IMR-90 (cell line): ENCODE data around the gene SPATA31E1. TPM values are rescaled to one million over a fixed set of nuclear protein-coding genes. Genes with fewer than 3 reads are reported as not detected.

Source experiments
- ATAC-seq: fragments of 200-7000 bp; cut with Tn5 transposase; 2 replicates; pipeline ENCODE4 v1.9.1; 2020; ENCODE audit warnings: low read depth, mild to moderate bottlenecking, moderate library complexity
- BruUV-seq: library from RNA; stranded (reverse); fragments of 400-500 nt; replicated peaks from 2 replicates; lab custom pipeline; 2021; lab: Mats Ljungman, UMichigan
- CTCF ChIA-PET: fragments of 300-600 bp; formaldehyde crosslinking; extraction: SDS; loops from one replicate; lab custom pipeline; 2021; ENCODE audit warnings: antibody characterized with exemption; lab: Yijun Ruan, JAX
- POLR2A ChIA-PET: fragments of 300-600 bp; sonication (Branson Sonifier 250); formaldehyde crosslinking; loops from one replicate; lab custom pipeline; 2022; ENCODE audit warnings: antibody characterized with exemption; ENCODE audit not compliant: unreplicated experiment; lab: Charles Lee
- DNase-seq: peaks from one replicate; pipeline ENCODE4 v3.0.0; 2013
- H2AFZ ChIP-seq: replicated peaks from 2 replicates; pipeline ENCODE3; 2013; ENCODE audit warnings: low read length, mild to moderate bottlenecking; ENCODE audit not compliant: poor library complexity
- H2AK5ac ChIP-seq: 2 replicates; pipeline ENCODE4 v1.6.1; 2013; ENCODE audit warnings: low read depth, low read length, inconsistent platforms
- H2AK9ac ChIP-seq: replicated peaks from 2 replicates; pipeline ENCODE3; 2013; ENCODE audit warnings: mild to moderate bottlenecking, low read depth, low read length, moderate library complexity; ENCODE audit not compliant: poor library complexity
- H2BK120ac ChIP-seq: 2 replicates; pipeline ENCODE4 v1.6.1; 2013; ENCODE audit warnings: low read depth, low read length, inconsistent platforms
- H2BK15ac ChIP-seq: 3 replicates; pipeline ENCODE4 v1.6.1; 2013; ENCODE audit warnings: low read depth, low read length, inconsistent platforms
- H2BK20ac ChIP-seq: 2 replicates; pipeline ENCODE4 v1.6.1; 2013; ENCODE audit warnings: low read depth, mild to moderate bottlenecking, inconsistent platforms, low read length, moderate library complexity
- H2BK5ac ChIP-seq: 2 replicates; pipeline ENCODE4 v1.6.1; 2013; ENCODE audit warnings: mild to moderate bottlenecking, low read depth, low read length, inconsistent platforms; ENCODE audit not compliant: poor library complexity, severe bottlenecking
- H3K14ac ChIP-seq: replicated peaks from 2 replicates; pipeline ENCODE4 v1.6.1; 2013; ENCODE audit warnings: low read depth, low read length, inconsistent platforms
- H3K18ac ChIP-seq: 2 replicates; pipeline ENCODE4 v1.6.1; 2013; ENCODE audit warnings: low read depth, low read length, control low read depth
- H3K23ac ChIP-seq: 2 replicates; pipeline ENCODE4 v1.6.1; 2013; ENCODE audit warnings: low read depth, low read length, inconsistent platforms
- H3K27ac ChIP-seq: 2 replicates; pipeline ENCODE4 v1.5.1; 2013; ENCODE audit warnings: mild to moderate bottlenecking, control low read depth, low read length; ENCODE audit not compliant: insufficient read depth
- H3K27me3 ChIP-seq: 2 replicates; pipeline ENCODE4 v1.6.1; 2013; ENCODE audit warnings: low read length; ENCODE audit not compliant: control insufficient read depth, insufficient read depth
- H3K36me3 ChIP-seq: 2 replicates; pipeline ENCODE4 v1.6.1; 2013; ENCODE audit warnings: low read length, mixed read lengths; ENCODE audit not compliant: control insufficient read depth, insufficient read depth
- H3K4ac ChIP-seq: 2 replicates; pipeline ENCODE4 v1.6.1; 2013; ENCODE audit warnings: low read depth, low read length, inconsistent platforms
- H3K4me1 ChIP-seq: 2 replicates; pipeline ENCODE4 v1.6.1; 2013; ENCODE audit warnings: low read length, mixed read lengths; ENCODE audit not compliant: control insufficient read depth, insufficient read depth
- H3K4me2 ChIP-seq: 2 replicates; pipeline ENCODE4 v1.6.1; 2013; ENCODE audit warnings: low read depth, mild to moderate bottlenecking, control low read depth, low read length, moderate library complexity
- H3K4me3 ChIP-seq: 2 replicates; pipeline ENCODE4 v1.5.1; 2013; ENCODE audit warnings: low read depth, mild to moderate bottlenecking, control low read depth, low read length, moderate library complexity; ENCODE audit not compliant: insufficient read depth
- H3K56ac ChIP-seq: 2 replicates; pipeline ENCODE4 v1.6.1; 2013; ENCODE audit warnings: low read length, inconsistent platforms; ENCODE audit not compliant: insufficient read depth; ENCODE audit errors: extremely low read depth
- H3K79me1 ChIP-seq, 2 experiments: 2 replicates each; pipeline ENCODE4 v1.6.1; 2013; ENCODE audit warnings: low read length in 2 of 2, inconsistent platforms in 1 of 2, low read depth in 1 of 2
- H3K9ac ChIP-seq: 2 replicates; pipeline ENCODE4 v1.6.1; 2013; ENCODE audit warnings: low read depth, low read length, control low read depth
- H3K9me1 ChIP-seq: 2 replicates; pipeline ENCODE4 v1.6.1; 2013; ENCODE audit warnings: low read length, inconsistent platforms; ENCODE audit not compliant: insufficient read depth
- H3K9me3 ChIP-seq: 2 replicates; pipeline ENCODE4 v1.6.1; 2013; ENCODE audit warnings: low read length; ENCODE audit not compliant: control insufficient read depth, insufficient read depth
- H4K20me1 ChIP-seq: 2 replicates; pipeline ENCODE4 v1.6.1; 2013; ENCODE audit warnings: low read length, inconsistent platforms; ENCODE audit not compliant: insufficient read depth
- H4K5ac ChIP-seq: 2 replicates; pipeline ENCODE4 v1.6.1; 2013; ENCODE audit warnings: mild to moderate bottlenecking, low read depth, low read length, control low read depth
- H4K8ac ChIP-seq, 2 experiments: 2 replicates each; pipeline ENCODE4 v1.6.1; 2013; ENCODE audit warnings: low read depth in 2 of 2, low read length in 2 of 2, control low read depth in 1 of 2, inconsistent platforms in 1 of 2
- H4K91ac ChIP-seq: 2 replicates; pipeline ENCODE4 v1.6.1; 2013; ENCODE audit warnings: low read depth, low read length, inconsistent platforms; ENCODE audit not compliant: insufficient read depth
- BHLHE40 ChIP-seq: fragments of 150-350 bp; IDR thresholded peaks from 2 replicates; pipeline ENCODE4 v1.6.1; 2016; ENCODE audit warnings: mild to moderate bottlenecking, low read depth, low read length
- CEBPB ChIP-seq: IDR thresholded peaks from 2 replicates; pipeline ENCODE4 v1.6.1; 2012; ENCODE audit warnings: low read depth, low read length, improper control_type of control experiment
- CTCF ChIP-seq: conservative IDR thresholded peaks from 2 replicates; pipeline ENCODE4 v1.5.1; 2012; ENCODE audit warnings: mild to moderate bottlenecking, low read depth, low read length, improper control_type of control experiment
- FOS ChIP-seq: fragments of 150-350 bp; IDR thresholded peaks from 2 replicates; pipeline ENCODE4 v1.6.1; 2016; ENCODE audit warnings: low read depth, low read length
- MAFK ChIP-seq: IDR thresholded peaks from 2 replicates; pipeline ENCODE4 v1.6.1; 2012; ENCODE audit warnings: low read depth, low read length, improper control_type of control experiment
- MAZ ChIP-seq: IDR thresholded peaks from 2 replicates; pipeline ENCODE4 v1.6.1; 2012; ENCODE audit warnings: low read depth, mild to moderate bottlenecking, low read length, improper control_type of control experiment, moderate library complexity, borderline replicate concordance
- MXI1 ChIP-seq: IDR thresholded peaks from 2 replicates; pipeline ENCODE4 v1.6.1; 2012; ENCODE audit warnings: low read depth, mild to moderate bottlenecking, low read length, moderate library complexity, borderline replicate concordance
- NFE2L2 ChIP-seq: fragments of 150-350 bp; IDR thresholded peaks from 2 replicates; pipeline ENCODE4 v1.6.1; 2016; ENCODE audit warnings: low read depth, mild to moderate bottlenecking, low read length
- RCOR1 ChIP-seq: IDR thresholded peaks from 2 replicates; pipeline ENCODE4 v1.6.1; 2012; ENCODE audit warnings: mild to moderate bottlenecking, low read length, improper control_type of control experiment; ENCODE audit not compliant: insufficient replicate concordance
- SMC3 ChIP-seq: fragments of 150-350 bp; IDR thresholded peaks from 2 replicates; pipeline ENCODE4 v1.6.1; 2016; ENCODE audit warnings: low read depth, mild to moderate bottlenecking, antibody characterized with exemption, low read length, moderate library complexity
- WGBS, 2 experiments: methylation state at CpG; one replicate each; pipeline versions ENCODE4 v1.1.5 to v1.1.7; 2013; ENCODE audit warnings: missing lambda C conversion rate in 2 of 2; ENCODE audit not compliant: insufficient read length in 1 of 2; ENCODE audit errors: extremely low coverage in 2 of 2; 5-methylcytosine and 5-hydroxymethylcytosine counted together
- dilution Hi-C: fragments of 300-500 bp; cut with HindIII; formaldehyde crosslinking; loops from one replicate; pipeline ENCODE4 v1.14.3; 2018; ENCODE audit warnings: low sequenced_read_pairs; ENCODE audit not compliant: unreplicated experiment
- in situ Hi-C: fragments of 300-500 bp; cut with MboI; formaldehyde crosslinking; loops from 3 replicates; pipeline ENCODE4 v1.14.3; 2019; ENCODE audit warnings: low sequenced_read_pairs, inconsistent platforms, mixed read lengths
- intact Hi-C: fragments of 100-400 bp; cut with micrococcal nuclease; formaldehyde crosslinking; loops from 2 replicates; pipeline ENCODE4 v1.10.0; 2022
- polyA plus RNA-seq, 3 experiments: library from polyadenylated mRNA; depleted of rRNA; stranded (reverse); fragments of >200 nt; gene quantifications; 2 replicates each; pipeline ENCODE4 v1.2.3, GENCODE V29; 2012; ENCODE audit warnings: low replicate concordance in 1 of 3
- total RNA-seq: library from RNA; depleted of rRNA; stranded (reverse); fragments of >200 nt; gene quantifications from 2 replicates; pipeline ENCODE4 v1.2.3, GENCODE V29; 2012

Gene SPATA31E1
- total and polyA plus RNA-seq, 2 of the 4 experiments (the other 2 are of a cell fraction) = 0.03 TPM; not detected in 1

DNA sequence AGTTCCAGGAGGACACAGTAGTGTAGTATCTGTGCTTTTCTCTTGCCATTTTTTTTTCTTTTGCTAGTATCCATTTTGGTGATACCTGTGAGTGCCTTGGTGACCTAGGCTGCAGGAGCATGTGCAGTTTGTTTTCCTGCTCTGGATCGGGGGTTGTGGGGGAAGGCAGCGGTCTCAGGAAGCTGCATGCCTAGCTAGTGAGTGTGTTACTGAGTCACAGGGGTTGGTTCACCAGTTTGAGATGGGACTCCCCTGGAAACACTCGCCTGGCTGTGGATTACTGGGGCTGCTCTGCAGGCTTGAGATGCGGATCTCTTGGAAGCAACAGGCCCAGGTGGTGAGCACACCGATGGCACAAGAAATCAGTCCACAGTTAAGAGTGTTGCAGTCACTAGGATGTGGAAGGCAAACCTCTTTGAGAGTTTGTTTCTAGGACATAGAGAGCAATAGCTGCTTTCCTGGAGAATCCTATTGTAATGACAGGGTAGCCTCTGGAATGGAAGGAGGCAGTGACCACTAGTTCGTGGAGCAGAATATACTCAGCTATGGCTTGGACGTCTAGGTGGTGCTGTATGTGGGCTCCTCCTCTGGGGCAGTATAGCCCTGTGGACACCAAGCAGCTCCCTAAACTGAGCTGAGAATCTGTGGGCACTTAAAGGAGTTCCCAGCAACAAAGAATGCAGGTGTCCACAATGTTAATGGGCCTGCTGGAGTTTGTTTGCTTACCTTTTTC lies 20.0 kb upstream of the SPATA31E1 start:
- intact Hi-C loops (no loop called here), in situ Hi-C loops (no loop called here), dilution Hi-C loops (no loop called here)
- H3K4me2 ChIP-seq = peak overlapping the region; percentile 60
- H2BK120ac ChIP-seq = peak overlapping the region; percentile 83
- peak overlapping the region; percentile 60 for H4K91ac ChIP-seq
- no peaks in the 10 kb centered on the region for H3K27me3 ChIP-seq
- peak overlapping the region; percentile 12; the same call in 1 of the 2 replicates for H4K5ac ChIP-seq
- H2BK5ac ChIP-seq = peak overlapping the region; percentile 71
- 20% methylated on average over 2 of the region's 7 CpGs; no CpG with 5 or more reads in 1 of the 2 experiments for WGBS, 2 experiments
- H2BK15ac ChIP-seq = peak overlapping the region; percentile 46; the same call in 2 of the 3 replicates
- peaks cover 16% of the 10 kb centered on the region for H3K9me1 ChIP-seq
- POLR2A ChIA-PET = no interaction called here
- H3K4me1 ChIP-seq = peaks cover 19% of the 10 kb centered on the region
- peak overlapping the region; percentile 78 for H2AFZ ChIP-seq
- no peaks in the 10 kb centered on the region for H3K36me3 ChIP-seq
- ATAC-seq (peak; percentile 95), DNase-seq (peak; percentile 88)
- H3K4ac ChIP-seq = peak overlapping the region; percentile 85
- peak overlapping the region; percentile 1; the same call in 1 of the 2 replicates for H3K27ac ChIP-seq
- H2AK9ac ChIP-seq = peak overlapping the region; percentile 77
- H3K18ac ChIP-seq = peak overlapping the region; percentile 6; the same call in 1 of the 2 replicates
- H4K8ac ChIP-seq = peak overlapping the region; percentile 2 to 79; a peak in 2 of 4 replicates
- no peaks in the 10 kb centered on the region for H4K20me1 ChIP-seq
- TF ChIP-seq NFE2L2 (no peak), RCOR1 (no peak), CEBPB (peak; percentile 29; the same call in 1 of the 2 replicates), MAFK (no peak), MXI1 (no peak), FOS (peak; percentile 65), SMC3 (no peak), MAZ (0 out of 2 replicates have a peak, but pooled peaks have one; percentile 35), CTCF (no peak), BHLHE40 (no peak)
- H3K4me3 ChIP-seq = no peak overlapping the region
- H2BK20ac ChIP-seq = peak overlapping the region; percentile 16
- no peak overlapping the region for H3K9ac ChIP-seq
- BruUV-seq = no TSS peak
- H3K23ac ChIP-seq = peak overlapping the region; percentile 18; the same call in 1 of the 2 replicates
- CTCF ChIA-PET = interaction anchor here (0.7 kb wide), 1 partner anchor 1402 kb away, joined by 3 read pairs; no protein-coding TSS in a partner anchor
- H3K56ac ChIP-seq = peak overlapping the region; percentile 59; the same call in 1 of the 2 replicates
- H3K14ac ChIP-seq = peak overlapping the region; percentile 38
- H3K79me1 ChIP-seq = no peaks in the 10 kb centered on the region
- 0 out of 2 replicates have a peak overlapping the region, but pooled peaks have one; percentile 1 for H2AK5ac ChIP-seq
- peaks cover 2% of the 10 kb centered on the region; the same call in 1 of the 2 replicates for H3K9me3 ChIP-seq
